Measurements from ENCODE around the gene FSD2.
"Not testable (repeated sequence)": the region's sequence is repeated elsewhere in the genome, so short reads cannot be mapped to it uniquely, and the experiment has no call there.

FSD2 gene

GRCh38 chr15:82778755-82779154 lies 27.1 kb downstream of the FSD2 start:
- H3K4me3 ChIP-seq (ENCODE audit: low read length): no peak overlapping the region
- H3K36me3 ChIP-seq (ENCODE audit: insufficient read depth, low read length): no peaks in the 10 kb centered on the region
- no peaks in the 10 kb centered on the region for H3K9me3 ChIP-seq (replicated peaks; ENCODE audit: low read length)
- no peak overlapping the region for H3K4me2 ChIP-seq (ENCODE audit: low read length)
- no peak overlapping the region for H3K9ac ChIP-seq (ENCODE audit: low read depth, low read length)
- H3K4me1 ChIP-seq (ENCODE audit: control insufficient read depth, insufficient read depth, low read length): no peaks in the 10 kb centered on the region
- H3K27me3 ChIP-seq (ENCODE audit: control insufficient read depth, insufficient read depth, low read length): no peaks in the 10 kb centered on the region

DNA sequence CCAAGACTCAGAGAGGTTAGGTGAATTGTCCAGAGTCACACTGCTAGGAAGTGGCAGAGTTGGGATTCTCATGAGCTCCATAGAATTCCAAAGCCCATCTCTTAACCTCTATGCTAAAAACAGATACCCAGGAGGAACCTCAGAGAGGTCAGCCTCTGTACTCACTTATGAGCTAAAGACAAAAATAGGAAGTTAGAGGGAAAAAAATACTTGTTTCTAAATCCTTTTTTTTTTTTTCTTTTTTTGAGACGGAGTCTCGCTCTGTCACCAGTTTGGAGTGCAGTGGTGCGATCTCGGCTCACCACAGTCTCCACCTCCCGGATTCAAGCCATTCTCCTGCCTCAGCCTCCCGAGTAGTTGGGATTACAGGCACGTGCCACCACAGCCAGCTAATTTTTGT lies 31.4 kb downstream of the FSD2 start:
- no peaks in the 10 kb centered on the region for H3K4me1 ChIP-seq (ENCODE audit: control insufficient read depth, insufficient read depth, low read length)
- no peaks in the 10 kb centered on the region for H3K27me3 ChIP-seq (ENCODE audit: control insufficient read depth, insufficient read depth, low read length)
- no peaks in the 10 kb centered on the region for H3K9me3 ChIP-seq (replicated peaks; ENCODE audit: low read length)
- H3K4me3 ChIP-seq (ENCODE audit: low read length): no peak overlapping the region
- no peak overlapping the region for H3K9ac ChIP-seq (ENCODE audit: low read depth, low read length)
- no peaks in the 10 kb centered on the region for H3K36me3 ChIP-seq (ENCODE audit: insufficient read depth, low read length)
- no peak overlapping the region for H3K4me2 ChIP-seq (ENCODE audit: low read length)

DNA sequence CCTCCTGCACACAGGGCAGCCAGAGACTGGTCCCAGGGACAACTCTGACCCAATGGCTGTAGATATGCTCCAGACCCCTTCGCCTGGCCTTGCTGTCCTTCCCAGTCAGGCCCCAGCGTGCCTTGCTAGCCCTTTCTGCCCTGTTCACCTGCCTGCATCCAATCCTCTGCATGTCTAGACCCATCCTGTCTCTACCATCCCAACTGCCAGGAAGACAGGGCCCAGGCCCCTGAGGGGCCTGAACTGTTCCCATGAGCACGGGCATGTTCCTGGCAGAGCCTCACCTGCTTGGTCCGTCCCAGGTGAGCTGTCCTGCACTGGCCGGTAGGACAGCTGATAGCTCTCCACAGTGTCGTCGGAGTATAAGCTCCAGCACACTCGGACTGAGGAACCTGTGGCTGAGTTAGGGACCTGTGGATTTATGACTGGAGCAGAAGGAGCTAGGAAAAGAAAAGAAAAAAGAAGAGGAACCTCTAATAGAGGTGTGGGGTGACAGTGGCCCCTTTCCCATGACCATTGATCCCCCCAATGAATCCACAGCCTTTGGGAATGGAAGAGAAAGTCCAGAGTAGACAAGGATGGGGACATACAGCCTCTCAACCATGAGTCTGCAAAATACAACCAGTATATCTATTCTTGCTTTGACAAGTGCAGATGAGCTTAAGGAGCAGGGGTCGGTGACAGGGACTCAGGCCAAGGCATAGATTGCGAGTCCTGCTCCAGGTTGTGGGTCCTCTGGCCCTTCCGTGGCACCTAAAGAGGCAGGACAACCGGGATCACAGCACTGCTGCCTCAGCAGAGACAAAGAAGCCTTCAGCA lies 33.9 kb downstream of the FSD2 start:
- peaks cover 8% of the 10 kb centered on the region for H3K4me1 ChIP-seq (ENCODE audit: control insufficient read depth, insufficient read depth, low read length)
- no peaks in the 10 kb centered on the region for H3K27me3 ChIP-seq (ENCODE audit: control insufficient read depth, insufficient read depth, low read length)
- H3K9me3 ChIP-seq (replicated peaks; ENCODE audit: low read length): no peaks in the 10 kb centered on the region
- H3K36me3 ChIP-seq (ENCODE audit: insufficient read depth, low read length): no peaks in the 10 kb centered on the region
- no peak overlapping the region for H3K9ac ChIP-seq (ENCODE audit: low read depth, low read length)
- H3K4me2 ChIP-seq (ENCODE audit: low read length): no peak overlapping the region
- no peak overlapping the region for H3K4me3 ChIP-seq (ENCODE audit: low read length)

GRCh38 chr15:82768414-82769054 lies 37.3 kb downstream of the FSD2 start:
- H3K36me3 ChIP-seq (ENCODE audit: insufficient read depth, low read length): no peaks in the 10 kb centered on the region
- peak overlapping the region; percentile 11 for H3K4me2 ChIP-seq (ENCODE audit: low read length)
- H3K9ac ChIP-seq (ENCODE audit: low read depth, low read length): no peak overlapping the region
- no peak overlapping the region for H3K4me3 ChIP-seq (ENCODE audit: low read length)
- peaks cover 8% of the 10 kb centered on the region for H3K4me1 ChIP-seq (ENCODE audit: control insufficient read depth, insufficient read depth, low read length)
- H3K27me3 ChIP-seq (ENCODE audit: control insufficient read depth, insufficient read depth, low read length): no peaks in the 10 kb centered on the region
- H3K9me3 ChIP-seq (replicated peaks; ENCODE audit: low read length): no peaks in the 10 kb centered on the region

- H3K4me1 ChIP-seq (ENCODE audit: control insufficient read depth, insufficient read depth, low read length): peaks cover 8% of the 10 kb centered on the region
- H3K36me3 ChIP-seq (ENCODE audit: insufficient read depth, low read length): no peaks in the 10 kb centered on the region
- no peak overlapping the region for H3K4me2 ChIP-seq (ENCODE audit: low read length)
- no peaks in the 10 kb centered on the region for H3K27me3 ChIP-seq (ENCODE audit: control insufficient read depth, insufficient read depth, low read length)
- H3K9me3 ChIP-seq (replicated peaks; ENCODE audit: low read length): no peaks in the 10 kb centered on the region
- no peak overlapping the region for H3K4me3 ChIP-seq (ENCODE audit: low read length)
- no peak overlapping the region for H3K9ac ChIP-seq (ENCODE audit: low read depth, low read length)
Measured at GRCh38 chr15:82767163-82767829, 38.6 kb downstream of the FSD2 start.

DNA sequence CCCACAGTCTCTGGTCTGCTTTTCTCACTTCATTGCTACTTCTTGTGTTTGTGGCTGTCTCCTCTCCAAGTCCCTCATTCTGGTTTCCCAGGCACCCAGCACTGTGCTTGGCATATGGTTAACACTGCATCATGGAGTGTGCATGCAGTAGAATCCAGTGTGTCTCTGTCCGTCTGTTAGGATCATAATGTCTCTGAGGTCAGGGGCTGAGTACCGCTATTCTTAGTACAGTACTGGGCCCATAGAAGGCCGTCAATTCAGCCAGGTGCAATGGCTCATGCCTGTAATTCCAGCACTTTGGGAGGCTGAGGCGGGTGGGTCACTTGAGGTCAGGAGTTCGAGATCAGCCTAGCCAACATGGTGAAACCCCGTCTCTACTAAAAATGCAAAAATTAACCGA lies 39.7 kb downstream of the FSD2 start:
- not testable (repeated sequence) for H3K4me2 ChIP-seq (ENCODE audit: low read length); H3K9me3 ChIP-seq (replicated peaks; ENCODE audit: low read length); H3K4me3 ChIP-seq (ENCODE audit: low read length); H3K36me3 ChIP-seq (ENCODE audit: insufficient read depth, low read length); H3K4me1 ChIP-seq (ENCODE audit: control insufficient read depth, insufficient read depth, low read length); H3K27me3 ChIP-seq (ENCODE audit: control insufficient read depth, insufficient read depth, low read length); H3K9ac ChIP-seq (ENCODE audit: low read depth, low read length)

DNA sequence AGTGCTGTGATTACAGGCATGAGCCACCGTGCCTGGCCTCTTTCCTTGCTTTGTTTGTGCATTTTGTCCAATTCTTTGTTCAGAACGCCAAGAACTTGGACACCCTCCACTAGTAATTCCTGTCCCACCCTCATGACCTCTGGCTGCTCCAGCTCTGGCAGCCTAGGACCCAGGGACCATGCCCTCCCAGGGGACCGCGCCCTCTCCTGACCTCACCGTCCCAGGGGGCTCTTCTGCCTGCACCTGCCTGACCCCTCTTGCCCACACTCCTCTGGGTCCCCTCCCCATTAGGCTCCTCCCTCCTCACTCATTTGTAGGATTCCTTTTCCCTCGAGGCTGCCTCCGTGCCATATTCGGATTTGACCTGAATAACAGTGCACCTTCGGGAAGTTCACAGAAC lies 41.1 kb downstream of the FSD2 start:
- Histone ChIP-seq H3K4me3 (ENCODE audit: low read length) (no peak overlapping the region), H3K9me3 (replicated peaks; ENCODE audit: low read length) (no peaks in the 10 kb centered on the region), H3K4me2 (ENCODE audit: low read length) (no peak overlapping the region), H3K27me3 (ENCODE audit: control insufficient read depth, insufficient read depth, low read length) (no peaks in the 10 kb centered on the region), H3K9ac (ENCODE audit: low read depth, low read length) (no peak overlapping the region), H3K4me1 (ENCODE audit: control insufficient read depth, insufficient read depth, low read length) (peaks cover 8% of the 10 kb centered on the region), H3K36me3 (ENCODE audit: insufficient read depth, low read length) (no peaks in the 10 kb centered on the region)

- Histone ChIP-seq H3K9ac (ENCODE audit: low read depth, low read length) (no peak overlapping the region), H3K9me3 (replicated peaks; ENCODE audit: low read length) (no peaks in the 10 kb centered on the region), H3K36me3 (ENCODE audit: insufficient read depth, low read length) (peaks cover 1% of the 10 kb centered on the region), H3K4me2 (ENCODE audit: low read length) (no peak overlapping the region), H3K27me3 (ENCODE audit: control insufficient read depth, insufficient read depth, low read length) (no peaks in the 10 kb centered on the region), H3K4me3 (ENCODE audit: low read length) (no peak overlapping the region), H3K4me1 (ENCODE audit: control insufficient read depth, insufficient read depth, low read length) (peaks cover 8% of the 10 kb centered on the region)
Measured at GRCh38 chr15:82764117-82764490, 41.8 kb downstream of the FSD2 start.

DNA sequence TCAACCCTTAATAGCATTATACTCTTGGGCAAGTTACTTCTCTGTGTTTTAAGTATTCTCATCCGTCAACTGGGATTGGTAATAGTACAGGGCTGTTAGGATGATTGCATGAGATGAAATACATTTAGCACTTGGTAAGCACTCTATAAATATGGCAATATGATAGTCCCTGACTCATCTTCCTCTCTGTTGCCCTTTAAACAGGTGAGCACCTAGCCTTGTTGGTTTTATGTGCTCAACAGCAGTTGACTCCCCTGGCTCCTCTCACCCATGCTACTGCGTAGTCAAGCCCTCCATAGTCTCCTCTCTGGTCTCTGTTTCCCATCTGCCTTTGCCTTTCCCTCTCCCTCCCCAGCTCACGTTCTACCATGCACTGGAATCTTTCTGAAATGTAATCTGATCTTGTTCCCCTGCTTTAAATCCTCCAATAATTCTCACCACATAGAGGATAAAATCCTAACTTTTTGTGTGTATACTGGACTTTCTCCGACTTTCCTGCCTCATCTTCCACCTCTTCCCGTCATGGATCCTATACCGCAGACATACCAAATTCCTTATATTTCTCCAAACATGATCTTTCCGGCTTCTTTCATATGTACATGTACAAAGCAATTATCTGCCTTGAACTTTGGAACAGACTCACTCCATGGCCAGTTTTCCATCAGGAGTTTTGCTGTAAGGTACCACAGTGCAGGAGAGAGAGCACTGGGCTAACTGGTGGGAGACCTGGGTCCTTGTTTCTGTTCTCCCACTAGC lies 42.3 kb downstream of the FSD2 start:
- Histone ChIP-seq H3K9ac (ENCODE audit: low read depth, low read length) (no peak overlapping the region), H3K4me2 (ENCODE audit: low read length) (no peak overlapping the region), H3K27me3 (ENCODE audit: control insufficient read depth, insufficient read depth, low read length) (no peaks in the 10 kb centered on the region), H3K4me3 (ENCODE audit: low read length) (no peak overlapping the region), H3K9me3 (replicated peaks; ENCODE audit: low read length) (no peaks in the 10 kb centered on the region), H3K36me3 (ENCODE audit: insufficient read depth, low read length) (peaks cover 7% of the 10 kb centered on the region), H3K4me1 (ENCODE audit: control insufficient read depth, insufficient read depth, low read length) (peaks cover 4% of the 10 kb centered on the region)

DNA sequence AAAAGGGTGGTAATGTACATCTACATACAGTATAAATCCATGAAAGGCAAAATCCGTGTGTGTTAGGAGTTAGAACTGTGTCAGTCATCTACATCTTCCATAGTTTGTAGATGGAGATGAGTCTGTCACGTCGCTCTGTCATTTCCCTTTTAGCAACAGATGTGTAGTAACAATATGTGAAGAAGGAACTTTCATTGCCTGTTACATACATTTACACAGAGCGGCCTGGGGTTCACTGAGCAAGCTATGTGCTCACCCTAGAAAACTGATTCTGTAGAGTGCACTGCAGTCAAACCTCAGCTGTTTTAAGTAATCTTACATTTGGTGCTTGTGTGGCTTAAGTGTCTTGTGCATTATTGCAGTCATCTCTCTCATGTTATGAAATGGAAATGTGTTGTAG lies 54.6 kb downstream of the FSD2 start:
- no peaks in the 10 kb centered on the region for H3K27me3 ChIP-seq (ENCODE audit: control insufficient read depth, insufficient read depth, low read length)
- peaks cover 26% of the 10 kb centered on the region for H3K36me3 ChIP-seq (ENCODE audit: insufficient read depth, low read length)
- H3K4me1 ChIP-seq (ENCODE audit: control insufficient read depth, insufficient read depth, low read length): peaks cover 18% of the 10 kb centered on the region
- H3K9ac ChIP-seq (ENCODE audit: low read depth, low read length): peak overlapping the region; percentile 96
- peak overlapping the region; percentile 88 for H3K4me3 ChIP-seq (ENCODE audit: low read length)
- H3K9me3 ChIP-seq (replicated peaks; ENCODE audit: low read length): no peaks in the 10 kb centered on the region
- H3K4me2 ChIP-seq (ENCODE audit: low read length): peak overlapping the region; percentile 78

- Histone ChIP-seq H3K9me3 (replicated peaks; ENCODE audit: low read length) (no peaks in the 10 kb centered on the region), H3K9ac (ENCODE audit: low read depth, low read length) (peak overlapping the region; percentile 96), H3K27me3 (ENCODE audit: control insufficient read depth, insufficient read depth, low read length) (no peaks in the 10 kb centered on the region), H3K4me3 (ENCODE audit: low read length) (peak overlapping the region; percentile 88), H3K4me1 (ENCODE audit: control insufficient read depth, insufficient read depth, low read length) (peaks cover 18% of the 10 kb centered on the region), H3K4me2 (ENCODE audit: low read length) (peak overlapping the region; percentile 78), H3K36me3 (ENCODE audit: insufficient read depth, low read length) (peaks cover 21% of the 10 kb centered on the region)
Measured at GRCh38 chr15:82750831-82751180, 55.1 kb downstream of the FSD2 start.
